ENCODE results near the gene CERK.

DNA sequence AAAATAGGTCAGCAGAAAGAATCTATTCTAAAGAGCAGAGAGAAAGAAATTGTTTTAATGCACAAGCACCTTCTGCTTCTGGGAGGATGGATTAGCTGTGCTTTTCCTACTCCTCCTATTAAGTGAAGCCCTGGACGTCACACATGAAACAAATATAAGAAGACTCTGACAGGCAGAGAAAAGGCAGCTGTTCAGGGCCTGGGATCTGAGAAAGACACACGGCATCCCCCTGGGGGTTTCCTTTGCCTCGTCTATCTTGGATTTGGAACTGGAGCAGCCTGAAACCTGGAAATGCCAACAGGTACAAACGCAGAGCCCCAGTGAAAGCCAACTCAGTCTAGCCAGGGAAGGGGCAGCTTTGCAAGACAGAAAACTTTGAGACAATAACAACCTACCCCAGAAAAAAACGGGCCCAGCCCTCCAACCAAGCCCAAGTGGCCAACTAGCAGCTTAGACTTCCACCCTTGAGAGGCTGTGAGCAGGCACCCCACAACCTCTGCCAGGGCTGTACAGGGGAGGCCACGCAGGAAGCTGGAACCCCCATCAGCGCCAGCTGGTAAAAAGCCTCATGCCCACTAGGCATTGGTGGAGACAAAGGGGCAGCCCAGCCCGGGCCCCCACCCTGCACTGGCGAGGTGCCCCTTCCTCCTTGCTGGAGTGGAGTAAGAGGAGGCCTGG lies 7.3 kb downstream of the CERK start:
- TF ChIP-seq MAX (IDR thresholded peaks at IDR 0.05; ENCODE audit: low read depth), result no peak
- no peak for TF ChIP-seq POLR2AphosphoS5 (IDR thresholded peaks at IDR 0.05; ENCODE audit: low read depth, low read length)
- TF ChIP-seq GATA2 (CRISPR knock-in tag; IDR thresholded peaks at IDR 0.05), result no peak
- no peak for TF ChIP-seq TCF12 (IDR thresholded peaks at IDR 0.05)
- TF ChIP-seq MXI1 (IDR thresholded peaks at IDR 0.05; ENCODE audit: low read depth, low read length), result no peak
- TF ChIP-seq RXRA (IDR thresholded peaks at IDR 0.05; ENCODE audit: borderline replicate concordance, low read depth), result no peak
- no peak for TF ChIP-seq TEAD4 (IDR thresholded peaks at IDR 0.05; ENCODE audit: borderline replicate concordance, insufficient read depth)
- no peak for TF ChIP-seq CHD2 (IDR thresholded peaks at IDR 0.05; ENCODE audit: low read length, partially characterized antibody)
- TF ChIP-seq YY1 (IDR thresholded peaks at IDR 0.05; ENCODE audit: low read depth), result no peak
- TF ChIP-seq, protein P1, sequence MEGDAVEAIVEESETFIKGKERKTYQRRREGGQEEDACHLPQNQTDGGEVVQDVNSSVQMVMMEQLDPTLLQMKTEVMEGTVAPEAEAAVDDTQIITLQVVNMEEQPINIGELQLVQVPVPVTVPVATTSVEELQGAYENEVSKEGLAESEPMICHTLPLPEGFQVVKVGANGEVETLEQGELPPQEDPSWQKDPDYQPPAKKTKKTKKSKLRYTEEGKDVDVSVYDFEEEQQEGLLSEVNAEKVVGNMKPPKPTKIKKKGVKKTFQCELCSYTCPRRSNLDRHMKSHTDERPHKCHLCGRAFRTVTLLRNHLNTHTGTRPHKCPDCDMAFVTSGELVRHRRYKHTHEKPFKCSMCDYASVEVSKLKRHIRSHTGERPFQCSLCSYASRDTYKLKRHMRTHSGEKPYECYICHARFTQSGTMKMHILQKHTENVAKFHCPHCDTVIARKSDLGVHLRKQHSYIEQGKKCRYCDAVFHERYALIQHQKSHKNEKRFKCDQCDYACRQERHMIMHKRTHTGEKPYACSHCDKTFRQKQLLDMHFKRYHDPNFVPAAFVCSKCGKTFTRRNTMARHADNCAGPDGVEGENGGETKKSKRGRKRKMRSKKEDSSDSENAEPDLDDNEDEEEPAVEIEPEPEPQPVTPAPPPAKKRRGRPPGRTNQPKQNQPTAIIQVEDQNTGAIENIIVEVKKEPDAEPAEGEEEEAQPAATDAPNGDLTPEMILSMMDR (IDR thresholded peaks at IDR 0.05), result no peak
